PC-3 (cell line): Measurements from ENCODE around the gene PPL. TPM values are rescaled to one million over a fixed set of nuclear protein-coding genes. Genes with fewer than 3 reads are reported as not detected.

Source experiments
- ATAC-seq: fragments of 200-7000 bp; cut with Tn5 transposase; 2 replicates; pipeline ENCODE4 v1.9.1; 2020; ENCODE audit warnings: mild to moderate bottlenecking, moderate library complexity
- BruUV-seq: library from RNA; stranded (reverse); fragments of 400-500 nt; replicated peaks from 2 replicates; lab custom pipeline; 2021; lab: Mats Ljungman, UMichigan
- CTCF ChIA-PET: fragments of 300-600 bp; sonication (Branson Sonifier 250); formaldehyde crosslinking; loops from one replicate; lab custom pipeline; 2022; ENCODE audit warnings: antibody characterized with exemption; lab: Charles Lee
- POLR2A ChIA-PET: fragments of 300-600 bp; sonication (Branson Sonifier 250); formaldehyde crosslinking; loops from one replicate; lab custom pipeline; 2022; ENCODE audit warnings: antibody characterized with exemption; ENCODE audit not compliant: unreplicated experiment; lab: Charles Lee
- DNase-seq: peaks from one replicate; pipeline ENCODE4 v3.0.0-alpha.2; 2015
- H2AFZ ChIP-seq: fragments of 300-600 bp; sonication (generic); 2 replicates; pipeline ENCODE4 v1.6.0; 2016; ENCODE audit warnings: antibody characterized with exemption, low read length
- H3F3A ChIP-seq: fragments of 300-600 bp; sonication (generic); one replicate; pipeline ENCODE4 v1.6.0; 2017; ENCODE audit warnings: antibody characterized with exemption, low read length, control low read depth, mild to moderate bottlenecking; ENCODE audit not compliant: unreplicated experiment
- H3K27ac ChIP-seq: fragments of 300-600 bp; sonication (generic); 2 replicates; pipeline ENCODE4 v1.5.1; 2016; ENCODE audit warnings: mild to moderate bottlenecking, low read length
- H3K27me3 ChIP-seq: fragments of 300-600 bp; sonication (generic); 2 replicates; pipeline ENCODE4 v1.6.1; 2016; ENCODE audit warnings: low read length, mixed read lengths
- H3K36me3 ChIP-seq: fragments of 300-600 bp; sonication (generic); 2 replicates; pipeline ENCODE4 v1.6.1; 2016; ENCODE audit warnings: low read depth, mixed run types, low read length, mixed read lengths
- H3K4me1 ChIP-seq: fragments of 300-600 bp; sonication (generic); 2 replicates; pipeline ENCODE4 v1.5.1; 2016; ENCODE audit warnings: low read length; ENCODE audit not compliant: insufficient read depth
- H3K4me2 ChIP-seq: fragments of 300-600 bp; sonication (generic); 2 replicates; pipeline ENCODE4 v1.6.0; 2016; ENCODE audit warnings: low read length
- H3K4me3 ChIP-seq: fragments of 300-600 bp; sonication (generic); 2 replicates; pipeline ENCODE4 v1.5.1; 2016; ENCODE audit warnings: mild to moderate bottlenecking, low read length, mixed read lengths
- H3K79me2 ChIP-seq: fragments of 300-600 bp; sonication (generic); 2 replicates; pipeline ENCODE4 v1.6.1; 2017; ENCODE audit warnings: low read length, mixed read lengths
- H3K9ac ChIP-seq: fragments of 300-600 bp; sonication (generic); 2 replicates; pipeline ENCODE4 v1.6.0; 2016; ENCODE audit warnings: mild to moderate bottlenecking, low read length
- H3K9me2 ChIP-seq: fragments of 300-600 bp; sonication (generic); replicated peaks from 2 replicates; pipeline ENCODE4 v1.6.1; 2016; ENCODE audit warnings: mixed run types, low read length, mixed read lengths
- H3K9me3 ChIP-seq: fragments of 300-600 bp; sonication (generic); 2 replicates; pipeline ENCODE4 v1.6.1; 2016; ENCODE audit warnings: low read length, mixed read lengths
- H4K20me1 ChIP-seq: fragments of 300-600 bp; sonication (generic); 2 replicates; pipeline ENCODE4 v1.6.1; 2016; ENCODE audit warnings: low read length, mixed read lengths
- EZH2 ChIP-seq: fragments of 300-600 bp; sonication (generic); IDR thresholded peaks from one replicate; pipeline ENCODE4 v1.6.1; 2017; ENCODE audit warnings: antibody characterized with exemption, mild to moderate bottlenecking, low read length; ENCODE audit not compliant: unreplicated experiment
- EZH2phosphoT487 ChIP-seq: fragments of 300-600 bp; sonication (generic); IDR thresholded peaks from 2 replicates; pipeline ENCODE4 v1.6.1; 2018; ENCODE audit warnings: mild to moderate bottlenecking, antibody characterized with exemption, low read length, borderline replicate concordance
- intact Hi-C: fragments of 100-400 bp; cut with micrococcal nuclease; formaldehyde crosslinking; loops from 2 replicates; pipeline ENCODE4 v1.9.0; 2023
- total RNA-seq: library from RNA; depleted of rRNA; stranded (reverse); fragments of >200 nt; gene quantifications from 2 replicates; pipeline ENCODE4 v1.2.3, GENCODE V29; 2014
- TF ChIP-seq, protein P1 (sequence below): fragments of 300-600 bp; sonication (generic); conservative IDR thresholded peaks from 2 replicates; pipeline ENCODE4 v1.5.1; 2017; ENCODE audit warnings: antibody characterized with exemption, low read depth, mild to moderate bottlenecking, low read length

PPL gene
- total RNA-seq, 1 experiment from 2014 or later: 18.8 TPM

DNA sequence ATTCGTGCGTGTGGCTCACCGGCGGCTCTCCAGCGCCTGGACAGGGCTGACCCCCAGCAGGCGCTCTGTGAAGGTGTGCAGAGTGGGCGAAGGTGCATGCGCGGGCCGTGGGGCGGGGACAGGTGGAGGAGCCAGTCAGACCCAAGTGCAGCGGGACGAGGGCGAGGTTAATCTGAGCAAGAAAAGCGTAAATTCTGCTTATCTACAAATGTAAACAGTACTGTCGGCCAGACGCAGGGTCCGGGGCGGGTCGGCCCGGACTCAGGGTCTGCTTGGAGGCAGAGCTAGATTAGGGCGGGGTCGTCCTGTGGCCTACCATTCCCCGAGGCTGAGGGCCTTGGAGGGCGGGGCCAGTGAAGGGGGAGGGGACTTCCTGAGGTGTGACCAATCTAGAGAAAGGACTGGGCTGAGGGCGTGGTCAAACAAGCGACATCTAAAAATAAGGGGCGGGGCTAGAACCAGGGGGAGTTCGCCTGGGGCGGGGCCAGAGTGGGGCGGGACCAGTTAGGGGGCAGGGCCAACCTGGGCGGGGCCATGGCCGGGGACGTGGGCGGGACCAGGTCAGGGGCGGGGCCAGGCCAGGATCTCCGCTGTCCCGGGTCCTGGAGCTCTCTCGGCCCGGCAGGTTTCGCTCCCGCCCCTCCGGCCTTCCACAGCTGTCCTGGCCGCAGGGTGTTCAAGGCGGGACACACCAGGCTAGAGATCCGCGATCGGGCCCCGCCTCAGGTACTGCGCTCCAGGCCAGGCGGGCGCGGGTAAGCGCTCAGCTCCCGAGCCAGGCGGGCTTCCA is 21.0 kb upstream of the PPL start, which contains the start of gene SEC14L5:
Gene SEC14L5, plus strand, starts transcription at position 611 of the 790 bp plus-strand sequence. CDS start 994 bp downstream, outside the sequence.
- Histone ChIP-seq H3K27me3 (no peaks in the 10 kb centered on the region), H3F3A (no peaks in the 10 kb centered on the region), H3K9me3 (no peaks in the 10 kb centered on the region), H3K4me1 (0 out of 2 replicates have a peak, but pooled peaks cover 8% of the 10 kb centered on the region), H3K4me2 (peak within 1 kb of the TSS; percentile 91), H3K9ac (peak within 1 kb of the TSS; percentile 23), H3K79me2 (no peaks in the 10 kb centered on the region), H3K9me2 (no peaks in the 10 kb centered on the region), H2AFZ (peak within 1 kb of the TSS; percentile 93), H3K27ac (peak within 1 kb of the TSS; percentile 2; the same call in 1 of the 2 replicates), H4K20me1 (no peaks in the 10 kb centered on the region), H3K36me3 (no peaks in the 10 kb centered on the region), H3K4me3 (peak within 1 kb of the TSS; percentile 68)
- POLR2A ChIA-PET: interaction anchor here (0.7 kb wide), 1 partner anchor 99 kb away, joined by 4 read pairs; no protein-coding TSS in a partner anchor
- CTCF ChIA-PET: interaction anchor here (0.6 kb wide), 1 partner anchor 156 kb away, joined by 3 read pairs; no protein-coding TSS in a partner anchor
- peak; percentile 95 for DNase-seq
- peak; percentile 79 for ATAC-seq
- TF ChIP-seq EZH2 (no peak), EZH2phosphoT487 (no peak)
- TF ChIP-seq, protein P1, sequence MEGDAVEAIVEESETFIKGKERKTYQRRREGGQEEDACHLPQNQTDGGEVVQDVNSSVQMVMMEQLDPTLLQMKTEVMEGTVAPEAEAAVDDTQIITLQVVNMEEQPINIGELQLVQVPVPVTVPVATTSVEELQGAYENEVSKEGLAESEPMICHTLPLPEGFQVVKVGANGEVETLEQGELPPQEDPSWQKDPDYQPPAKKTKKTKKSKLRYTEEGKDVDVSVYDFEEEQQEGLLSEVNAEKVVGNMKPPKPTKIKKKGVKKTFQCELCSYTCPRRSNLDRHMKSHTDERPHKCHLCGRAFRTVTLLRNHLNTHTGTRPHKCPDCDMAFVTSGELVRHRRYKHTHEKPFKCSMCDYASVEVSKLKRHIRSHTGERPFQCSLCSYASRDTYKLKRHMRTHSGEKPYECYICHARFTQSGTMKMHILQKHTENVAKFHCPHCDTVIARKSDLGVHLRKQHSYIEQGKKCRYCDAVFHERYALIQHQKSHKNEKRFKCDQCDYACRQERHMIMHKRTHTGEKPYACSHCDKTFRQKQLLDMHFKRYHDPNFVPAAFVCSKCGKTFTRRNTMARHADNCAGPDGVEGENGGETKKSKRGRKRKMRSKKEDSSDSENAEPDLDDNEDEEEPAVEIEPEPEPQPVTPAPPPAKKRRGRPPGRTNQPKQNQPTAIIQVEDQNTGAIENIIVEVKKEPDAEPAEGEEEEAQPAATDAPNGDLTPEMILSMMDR: no peak; the same call in 1 of the 2 replicates
- no TSS peak for BruUV-seq
- intact Hi-C loops: loop anchor here (2.0 to 10.0 kb wide), 3 partner anchors 75 to 153 kb away; partner anchors contain the start of gene ROGDI

DNA sequence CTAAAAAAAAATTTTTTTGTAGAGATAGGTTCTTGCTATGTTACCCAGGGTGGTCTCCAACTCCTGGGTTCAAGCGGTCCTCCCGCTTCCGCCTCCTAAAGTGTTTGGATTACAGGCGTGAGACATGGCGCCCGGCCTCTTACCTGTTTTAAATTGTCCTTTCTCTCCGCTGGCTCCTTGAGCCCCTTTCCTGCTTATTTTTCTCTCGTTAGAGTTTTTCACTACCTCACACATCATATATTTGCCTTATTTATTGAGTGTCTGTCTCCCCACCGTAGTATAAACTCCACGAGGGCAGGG is 20.4 kb upstream of the PPL start:
- Histone ChIP-seq H2AFZ (peak overlapping the region; percentile 93), H3K27me3 (no peaks in the 10 kb centered on the region), H3F3A (no peaks in the 10 kb centered on the region), H3K9ac (peak overlapping the region; percentile 23), H3K36me3 (no peaks in the 10 kb centered on the region), H3K79me2 (no peaks in the 10 kb centered on the region), H3K9me3 (no peaks in the 10 kb centered on the region), H3K4me3 (peak overlapping the region; percentile 68), H4K20me1 (no peaks in the 10 kb centered on the region), H3K9me2 (no peaks in the 10 kb centered on the region), H3K27ac (peak overlapping the region; percentile 2; the same call in 1 of the 2 replicates), H3K4me2 (peak overlapping the region; percentile 67), H3K4me1 (0 out of 2 replicates have a peak, but pooled peaks cover 8% of the 10 kb centered on the region)
- ChIA-PET POLR2A (no interaction called here), CTCF (no interaction called here)
- intact Hi-C loops: loop anchor here (2.0 to 10.0 kb wide), 2 partner anchors 75 to 153 kb away; partner anchors contain the start of gene ROGDI
- ATAC-seq (no peak), DNase-seq (no peak)
- TF ChIP-seq EZH2phosphoT487: no peak
- TF ChIP-seq, protein P1: no peak
- TF ChIP-seq EZH2: no peak
- BruUV-seq: TSS peak; percentile 90
